SK-N-SH (cell line): ENCODE data around the gene DCUN1D5. TPM values are rescaled to one million over a fixed set of nuclear protein-coding genes. Genes with fewer than 3 reads are reported as not detected.

Experiments used
- CTCF ChIA-PET: fragments of 300-600, 350-600 bp; formaldehyde crosslinking; extraction: SDS; loops from one replicate; lab custom pipeline; 2021; lab: Yijun Ruan, JAX
- POLR2A ChIA-PET: fragments of 350-600 bp; sonication (Branson Sonifier 250); formaldehyde crosslinking; extraction: SDS; loops from one replicate; lab custom pipeline; 2020; ENCODE audit warnings: antibody characterized with exemption, inconsistent platforms; lab: Yijun Ruan, JAX
- DNase-seq: peaks from one replicate; pipeline ENCODE4 v3.0.0; 2012
- H2AFZ ChIP-seq: fragments of 200-600 bp; sonication (generic); 2 replicates; pipeline ENCODE4 v1.8.1; 2016; ENCODE audit warnings: antibody characterized with exemption, mild to moderate bottlenecking, low read depth
- H3F3A ChIP-seq: fragments of 200-600 bp; sonication (generic); replicated peaks from 2 replicates; pipeline ENCODE3; 2016; ENCODE audit warnings: antibody characterized with exemption, mild to moderate bottlenecking; ENCODE audit not compliant: insufficient read depth
- H3K27ac ChIP-seq, 2 experiments: fragments of 200-500 bp in 1 of 2; fragments of 200-600 bp in 1 of 2; sonication (Bioruptor generic) in 1 of 2; sonication (generic), shearing (Covaris generic) in 1 of 2; 2 replicates each; pipeline versions ENCODE4 v1.5.1 to v1.6.1; 2014 to 2016; ENCODE audit warnings: low read depth in 2 of 2, inconsistent platforms in 1 of 2, low read length in 1 of 2, mild to moderate bottlenecking in 1 of 2, mixed read lengths in 1 of 2
- H3K27me3 ChIP-seq: fragments of 200-600 bp; sonication (generic), shearing (Covaris generic); 2 replicates; pipeline ENCODE4 v1.6.1; 2016; ENCODE audit warnings: mixed run types; ENCODE audit not compliant: insufficient read depth
- H3K36me3 ChIP-seq, 2 experiments: fragments of 200-500 bp in 1 of 2; fragments of 200-600 bp in 1 of 2; sonication (Bioruptor generic) in 1 of 2; sonication (generic) in 1 of 2; replicated peaks in 1 of 2; 2 replicates each; pipeline versions ENCODE3 to v1.5.1; 2014 to 2016; ENCODE audit warnings: low read length in 1 of 2, mild to moderate bottlenecking in 1 of 2; ENCODE audit not compliant: insufficient read depth in 2 of 2, control insufficient read depth in 1 of 2
- H3K4me1 ChIP-seq, 2 experiments: fragments of 200-500 bp in 1 of 2; fragments of 200-600 bp in 1 of 2; sonication (Bioruptor generic) in 1 of 2; sonication (generic), shearing (Covaris generic) in 1 of 2; 2 replicates each; pipeline versions ENCODE4 v1.5.1 to v1.6.1; 2014 to 2016; ENCODE audit warnings: low read depth in 1 of 2, low read length in 1 of 2, mixed run types in 1 of 2; ENCODE audit not compliant: insufficient read depth in 2 of 2, control insufficient read depth in 1 of 2
- H3K4me2 ChIP-seq: fragments of 200-600 bp; sonication (generic), shearing (Covaris generic); 2 replicates; pipeline ENCODE4 v1.6.1; 2017; ENCODE audit warnings: mixed run types
- H3K4me3 ChIP-seq, 2 experiments: fragments of 200-500 bp in 1 of 2; fragments of 200-600 bp in 1 of 2; sonication (Bioruptor generic) in 1 of 2; sonication (generic), shearing (Covaris generic) in 1 of 2; 2 replicates each; pipeline versions ENCODE4 v1.5.1 to v1.8.1; 2014 to 2016; ENCODE audit warnings: low read depth in 2 of 2, inconsistent platforms in 1 of 2, low read length in 1 of 2, mild to moderate bottlenecking in 1 of 2, mixed read lengths in 1 of 2, moderate library complexity in 1 of 2
- H3K79me2 ChIP-seq: fragments of 200-600 bp; sonication (generic); 2 replicates; pipeline ENCODE4 v1.8.1; 2017; ENCODE audit warnings: mild to moderate bottlenecking; ENCODE audit not compliant: insufficient read depth
- H3K9ac ChIP-seq: fragments of 200-600 bp; sonication (generic); 2 replicates; pipeline ENCODE4 v1.6.1; 2017; ENCODE audit warnings: mixed run types
- H3K9me2 ChIP-seq: fragments of 200-600 bp; sonication (generic); 2 replicates; pipeline ENCODE4 v1.6.1; 2017; ENCODE audit warnings: mixed run types
- H3K9me3 ChIP-seq: fragments of 200-600 bp; sonication (generic); 2 replicates; pipeline ENCODE4 v1.6.1; 2017; ENCODE audit warnings: mixed run types, mild to moderate bottlenecking, moderate library complexity
- H4K20me1 ChIP-seq: fragments of 200-600 bp; sonication (generic); 2 replicates; pipeline ENCODE4 v1.6.1; 2017; ENCODE audit warnings: mild to moderate bottlenecking, mixed run types; ENCODE audit not compliant: insufficient read depth
- ELF1 ChIP-seq: IDR thresholded peaks from 2 replicates; pipeline ENCODE4 v1.4.0; 2012
- EP300 ChIP-seq, 2 experiments: IDR thresholded peaks; 2 replicates each; pipeline versions ENCODE4 v1.4.0 to v1.6.1; 2012; ENCODE audit warnings: borderline replicate concordance in 1 of 2, low read depth in 1 of 2, low read length in 1 of 2
- FOXM1 ChIP-seq: IDR thresholded peaks from 2 replicates; pipeline ENCODE4 v1.4.0; 2012; ENCODE audit warnings: low read depth, mild to moderate bottlenecking
- GABPA ChIP-seq: IDR thresholded peaks from 2 replicates; pipeline ENCODE4 v1.4.0; 2012; ENCODE audit warnings: low read depth, mild to moderate bottlenecking
- JUND ChIP-seq: IDR thresholded peaks from 2 replicates; pipeline ENCODE4 v1.4.0; 2012
- MEF2A ChIP-seq: IDR thresholded peaks from 2 replicates; pipeline ENCODE4 v1.4.0; 2012; ENCODE audit warnings: low read depth, borderline replicate concordance
- MXI1 ChIP-seq: IDR thresholded peaks from 2 replicates; pipeline ENCODE4 v1.6.1; 2012; ENCODE audit warnings: mild to moderate bottlenecking, low read depth, low read length, improper control_type of control experiment
- NFIC ChIP-seq: IDR thresholded peaks from 2 replicates; pipeline ENCODE4 v1.4.0; 2012; ENCODE audit warnings: borderline replicate concordance
- NRF1 ChIP-seq: IDR thresholded peaks from 2 replicates; pipeline ENCODE4 v1.6.1; 2012; ENCODE audit warnings: low read depth, mild to moderate bottlenecking, low read length
- POLR2AphosphoS5 ChIP-seq: IDR thresholded peaks from 2 replicates; pipeline ENCODE4 v1.6.1; 2012; ENCODE audit warnings: low read depth, low read length
- RCOR1 ChIP-seq: fragments of 150-350 bp; IDR thresholded peaks from 2 replicates; pipeline ENCODE4 v1.6.1; 2017; ENCODE audit warnings: antibody characterized with exemption, low read length
- RFX5 ChIP-seq: IDR thresholded peaks from 2 replicates; pipeline ENCODE4 v1.6.1; 2012; ENCODE audit warnings: mild to moderate bottlenecking, improper control_type of control experiment, low read length
- RXRA ChIP-seq: IDR thresholded peaks from 2 replicates; pipeline ENCODE4 v1.4.0; 2012; ENCODE audit warnings: low read depth, mild to moderate bottlenecking, borderline replicate concordance
- SIN3A ChIP-seq: IDR thresholded peaks from 2 replicates; pipeline ENCODE4 v1.6.1; 2012; ENCODE audit warnings: low read depth, mild to moderate bottlenecking, low read length, moderate library complexity, borderline replicate concordance
- SMC3 ChIP-seq: IDR thresholded peaks from 2 replicates; pipeline ENCODE4 v1.6.1; 2012; ENCODE audit warnings: low read depth, low read length, improper control_type of control experiment
- TAF1 ChIP-seq: IDR thresholded peaks from 2 replicates; pipeline ENCODE4 v1.6.1; 2012; ENCODE audit warnings: low read depth, mild to moderate bottlenecking, low read length, moderate library complexity, borderline replicate concordance
- TCF12 ChIP-seq: IDR thresholded peaks from 2 replicates; pipeline ENCODE4 v1.4.0; 2012
- TEAD4 ChIP-seq: IDR thresholded peaks from 2 replicates; pipeline ENCODE4 v1.4.0; 2012; ENCODE audit warnings: mild to moderate bottlenecking, borderline replicate concordance; ENCODE audit not compliant: insufficient read depth
- WGBS: methylation state at CpG from one replicate; pipeline ENCODE4 v1.1.6; 2017; ENCODE audit warnings: low lambda C conversion rate; 5-methylcytosine and 5-hydroxymethylcytosine counted together
- polyA plus RNA-seq, 3 experiments: library from polyadenylated mRNA; depleted of rRNA; stranded (reverse); fragments of >200 nt; gene quantifications; 2 replicates each; pipeline ENCODE4 v1.2.3, GENCODE V29; 2012
- TF ChIP-seq, protein P1 (sequence below): fragments of 200-600 bp; sonication (generic); IDR thresholded peaks from 2 replicates; pipeline ENCODE4 v1.6.1; 2017; ENCODE audit warnings: antibody characterized with exemption, mild to moderate bottlenecking, moderate library complexity
- TF ChIP-seq, protein P2 (sequence below): IDR thresholded peaks from 2 replicates; pipeline ENCODE4 v1.6.1; 2012; ENCODE audit warnings: mild to moderate bottlenecking, low read depth, low read length, moderate library complexity
- TF ChIP-seq, protein P3 (sequence below): IDR thresholded peaks from 2 replicates; pipeline ENCODE4 v1.4.0; 2012; ENCODE audit warnings: low read depth, borderline replicate concordance
- TF ChIP-seq, protein P4 (sequence below): IDR thresholded peaks from 2 replicates; pipeline ENCODE4 v1.4.0; 2012; ENCODE audit warnings: low read depth
- TF ChIP-seq, protein P5 (sequence below): fragments of 150-350 bp; IDR thresholded peaks from 2 replicates; pipeline ENCODE4 v1.6.1; 2016; ENCODE audit warnings: mild to moderate bottlenecking, low read depth, low read length

Gene DCUN1D5
- polyA plus RNA-seq, 1 of the 3 experiments (the other 2 are of a cell fraction) = 33.1 TPM

DNA sequence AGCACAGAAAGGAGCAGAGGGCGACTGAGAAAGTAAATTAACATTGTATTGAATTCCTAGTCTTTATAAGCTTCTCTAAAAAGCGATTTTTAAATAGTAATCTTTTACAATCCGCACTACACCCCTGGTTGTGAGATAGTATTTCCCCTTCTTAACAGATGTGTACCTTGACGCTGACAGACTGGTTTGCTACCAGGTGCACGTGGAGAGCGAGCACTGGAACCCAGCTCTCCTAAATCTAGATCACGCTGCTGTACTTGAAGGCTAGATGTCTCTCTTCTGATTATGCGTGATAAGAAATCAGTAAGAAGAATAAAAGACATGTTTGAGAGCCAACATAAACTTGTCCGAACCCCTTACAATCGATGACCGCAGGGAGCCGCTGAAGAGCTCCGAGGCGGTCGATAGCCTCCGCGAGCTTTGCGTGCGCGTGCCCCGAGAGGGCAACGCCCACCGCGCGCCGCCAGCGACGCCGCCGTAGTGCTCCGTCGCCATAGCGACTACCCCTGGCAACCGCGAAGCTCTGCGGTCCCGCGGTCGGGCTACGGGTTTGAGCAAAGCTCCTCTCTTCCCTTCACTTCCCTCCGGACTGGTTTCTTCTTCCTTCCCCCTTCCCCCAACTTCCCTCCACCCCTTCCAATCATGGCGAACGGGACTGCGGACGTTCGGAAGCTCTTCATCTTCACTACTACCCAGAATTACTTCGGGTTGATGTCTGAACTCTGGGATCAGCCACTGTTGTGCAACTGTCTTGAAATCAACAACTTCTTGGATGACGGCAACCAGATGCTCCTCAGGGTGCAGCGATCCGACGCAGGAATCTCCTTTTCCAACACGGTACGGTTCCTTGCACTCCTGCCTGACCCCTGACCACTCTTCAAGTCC is 17.2 kb upstream of the DCUN1D5 start, which contains the start of gene DYNC2H1:
DYNC2H1 (plus strand) TSS at position 494 of the 885 bp plus-strand sequence; CDS start at position 643, 149 bp downstream.
- Histone ChIP-seq H3K9me3 (no peaks in the 10 kb centered on the region), H2AFZ (peak within 1 kb of the TSS; percentile 100), H3K4me2 (peak within 1 kb of the TSS; percentile 86), H3K79me2 (peaks cover 24% of the 10 kb centered on the region), H3K36me3 (peaks cover 3 to 4% of the 10 kb centered on the region in 2 experiments), H3K9ac (peak within 1 kb of the TSS; percentile 80), H3K4me3 (peak within 1 kb of the TSS; percentile 74 to 75), H4K20me1 (no peaks in the 10 kb centered on the region), H3F3A (peaks cover 11% of the 10 kb centered on the region), H3K27me3 (no peaks in the 10 kb centered on the region), H3K4me1 (peaks cover 0 to 7% of the 10 kb centered on the region in 2 experiments; a peak in 2 of 4 replicates), H3K9me2 (no peaks in the 10 kb centered on the region), H3K27ac (peak within 1 kb of the TSS; percentile 74 to 87)
- DNase-seq = peak; percentile 90
- POLR2A ChIA-PET = interaction anchor here (0.8 to 1.9 kb wide), 3 partner anchors 8 to 19 kb away, joined by 3 to 20 read pairs (median 5); partner anchors contain the start of gene DCUN1D5
- CTCF ChIA-PET = interaction anchor here (0.6 to 2.6 kb wide), 18 partner anchors 8 to 1787 kb away, joined by 3 to 27 read pairs (median 4); partner anchors contain the start of gene DCUN1D5
- WGBS = 2% methylated on average over 34 of the region's 53 CpGs
- TF ChIP-seq, protein P1, sequence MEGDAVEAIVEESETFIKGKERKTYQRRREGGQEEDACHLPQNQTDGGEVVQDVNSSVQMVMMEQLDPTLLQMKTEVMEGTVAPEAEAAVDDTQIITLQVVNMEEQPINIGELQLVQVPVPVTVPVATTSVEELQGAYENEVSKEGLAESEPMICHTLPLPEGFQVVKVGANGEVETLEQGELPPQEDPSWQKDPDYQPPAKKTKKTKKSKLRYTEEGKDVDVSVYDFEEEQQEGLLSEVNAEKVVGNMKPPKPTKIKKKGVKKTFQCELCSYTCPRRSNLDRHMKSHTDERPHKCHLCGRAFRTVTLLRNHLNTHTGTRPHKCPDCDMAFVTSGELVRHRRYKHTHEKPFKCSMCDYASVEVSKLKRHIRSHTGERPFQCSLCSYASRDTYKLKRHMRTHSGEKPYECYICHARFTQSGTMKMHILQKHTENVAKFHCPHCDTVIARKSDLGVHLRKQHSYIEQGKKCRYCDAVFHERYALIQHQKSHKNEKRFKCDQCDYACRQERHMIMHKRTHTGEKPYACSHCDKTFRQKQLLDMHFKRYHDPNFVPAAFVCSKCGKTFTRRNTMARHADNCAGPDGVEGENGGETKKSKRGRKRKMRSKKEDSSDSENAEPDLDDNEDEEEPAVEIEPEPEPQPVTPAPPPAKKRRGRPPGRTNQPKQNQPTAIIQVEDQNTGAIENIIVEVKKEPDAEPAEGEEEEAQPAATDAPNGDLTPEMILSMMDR = peak; percentile 60
- TF ChIP-seq NRF1 (peak; percentile 61), RXRA (no peak), GABPA (peak; percentile 61), TAF1 (peak; percentile 47; the same call in 1 of the 2 replicates), MEF2A (no peak), POLR2AphosphoS5 (peak; percentile 56; the same call in 1 of the 2 replicates), FOXM1 (0 out of 2 replicates have a peak, but pooled peaks have one; percentile 26), RFX5 (peak; percentile 82), SMC3 (no peak), NFIC (no peak), TEAD4 (no peak), MXI1 (peak; percentile 99), ELF1 (no peak), EP300 (IDR thresholded peaks at IDR 0.05; ENCODE audit: borderline replicate concordance in 1 of 2, low read depth in 1 of 2, low read length in 1 of 2) (no peak), SIN3A (peak; percentile 74; the same call in 1 of the 2 replicates), RCOR1 (no peak), JUND (no peak), TCF12 (peak; percentile 3; the same call in 1 of the 2 replicates)
- TF ChIP-seq, protein P2, sequence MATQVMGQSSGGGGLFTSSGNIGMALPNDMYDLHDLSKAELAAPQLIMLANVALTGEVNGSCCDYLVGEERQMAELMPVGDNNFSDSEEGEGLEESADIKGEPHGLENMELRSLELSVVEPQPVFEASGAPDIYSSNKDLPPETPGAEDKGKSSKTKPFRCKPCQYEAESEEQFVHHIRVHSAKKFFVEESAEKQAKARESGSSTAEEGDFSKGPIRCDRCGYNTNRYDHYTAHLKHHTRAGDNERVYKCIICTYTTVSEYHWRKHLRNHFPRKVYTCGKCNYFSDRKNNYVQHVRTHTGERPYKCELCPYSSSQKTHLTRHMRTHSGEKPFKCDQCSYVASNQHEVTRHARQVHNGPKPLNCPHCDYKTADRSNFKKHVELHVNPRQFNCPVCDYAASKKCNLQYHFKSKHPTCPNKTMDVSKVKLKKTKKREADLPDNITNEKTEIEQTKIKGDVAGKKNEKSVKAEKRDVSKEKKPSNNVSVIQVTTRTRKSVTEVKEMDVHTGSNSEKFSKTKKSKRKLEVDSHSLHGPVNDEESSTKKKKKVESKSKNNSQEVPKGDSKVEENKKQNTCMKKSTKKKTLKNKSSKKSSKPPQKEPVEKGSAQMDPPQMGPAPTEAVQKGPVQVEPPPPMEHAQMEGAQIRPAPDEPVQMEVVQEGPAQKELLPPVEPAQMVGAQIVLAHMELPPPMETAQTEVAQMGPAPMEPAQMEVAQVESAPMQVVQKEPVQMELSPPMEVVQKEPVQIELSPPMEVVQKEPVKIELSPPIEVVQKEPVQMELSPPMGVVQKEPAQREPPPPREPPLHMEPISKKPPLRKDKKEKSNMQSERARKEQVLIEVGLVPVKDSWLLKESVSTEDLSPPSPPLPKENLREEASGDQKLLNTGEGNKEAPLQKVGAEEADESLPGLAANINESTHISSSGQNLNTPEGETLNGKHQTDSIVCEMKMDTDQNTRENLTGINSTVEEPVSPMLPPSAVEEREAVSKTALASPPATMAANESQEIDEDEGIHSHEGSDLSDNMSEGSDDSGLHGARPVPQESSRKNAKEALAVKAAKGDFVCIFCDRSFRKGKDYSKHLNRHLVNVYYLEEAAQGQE = peak; percentile 14; the same call in 1 of the 2 replicates
- TF ChIP-seq, protein P3, sequence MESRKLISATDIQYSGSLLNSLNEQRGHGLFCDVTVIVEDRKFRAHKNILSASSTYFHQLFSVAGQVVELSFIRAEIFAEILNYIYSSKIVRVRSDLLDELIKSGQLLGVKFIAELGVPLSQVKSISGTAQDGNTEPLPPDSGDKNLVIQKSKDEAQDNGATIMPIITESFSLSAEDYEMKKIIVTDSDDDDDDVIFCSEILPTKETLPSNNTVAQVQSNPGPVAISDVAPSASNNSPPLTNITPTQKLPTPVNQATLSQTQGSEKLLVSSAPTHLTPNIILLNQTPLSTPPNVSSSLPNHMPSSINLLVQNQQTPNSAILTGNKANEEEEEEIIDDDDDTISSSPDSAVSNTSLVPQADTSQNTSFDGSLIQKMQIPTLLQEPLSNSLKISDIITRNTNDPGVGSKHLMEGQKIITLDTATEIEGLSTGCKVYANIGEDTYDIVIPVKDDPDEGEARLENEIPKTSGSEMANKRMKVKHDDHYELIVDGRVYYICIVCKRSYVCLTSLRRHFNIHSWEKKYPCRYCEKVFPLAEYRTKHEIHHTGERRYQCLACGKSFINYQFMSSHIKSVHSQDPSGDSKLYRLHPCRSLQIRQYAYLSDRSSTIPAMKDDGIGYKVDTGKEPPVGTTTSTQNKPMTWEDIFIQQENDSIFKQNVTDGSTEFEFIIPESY = no peak
- TF ChIP-seq, protein P4, sequence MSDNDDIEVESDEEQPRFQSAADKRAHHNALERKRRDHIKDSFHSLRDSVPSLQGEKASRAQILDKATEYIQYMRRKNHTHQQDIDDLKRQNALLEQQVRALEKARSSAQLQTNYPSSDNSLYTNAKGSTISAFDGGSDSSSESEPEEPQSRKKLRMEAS = peak; percentile 65; the same call in 1 of the 2 replicates
- TF ChIP-seq, protein P5, sequence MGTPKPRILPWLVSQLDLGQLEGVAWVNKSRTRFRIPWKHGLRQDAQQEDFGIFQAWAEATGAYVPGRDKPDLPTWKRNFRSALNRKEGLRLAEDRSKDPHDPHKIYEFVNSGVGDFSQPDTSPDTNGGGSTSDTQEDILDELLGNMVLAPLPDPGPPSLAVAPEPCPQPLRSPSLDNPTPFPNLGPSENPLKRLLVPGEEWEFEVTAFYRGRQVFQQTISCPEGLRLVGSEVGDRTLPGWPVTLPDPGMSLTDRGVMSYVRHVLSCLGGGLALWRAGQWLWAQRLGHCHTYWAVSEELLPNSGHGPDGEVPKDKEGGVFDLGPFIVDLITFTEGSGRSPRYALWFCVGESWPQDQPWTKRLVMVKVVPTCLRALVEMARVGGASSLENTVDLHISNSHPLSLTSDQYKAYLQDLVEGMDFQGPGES = no peak
